ENCODE measurements around the gene HEATR5A. TPM values are rescaled to one million over a fixed set of nuclear protein-coding genes. Genes with fewer than 3 reads are reported as not detected.

The HEATR5A gene
- total RNA-seq, 4 donors from 2014 or later, result 15.3 to 58.4 (median 38.5) TPM

DNA sequence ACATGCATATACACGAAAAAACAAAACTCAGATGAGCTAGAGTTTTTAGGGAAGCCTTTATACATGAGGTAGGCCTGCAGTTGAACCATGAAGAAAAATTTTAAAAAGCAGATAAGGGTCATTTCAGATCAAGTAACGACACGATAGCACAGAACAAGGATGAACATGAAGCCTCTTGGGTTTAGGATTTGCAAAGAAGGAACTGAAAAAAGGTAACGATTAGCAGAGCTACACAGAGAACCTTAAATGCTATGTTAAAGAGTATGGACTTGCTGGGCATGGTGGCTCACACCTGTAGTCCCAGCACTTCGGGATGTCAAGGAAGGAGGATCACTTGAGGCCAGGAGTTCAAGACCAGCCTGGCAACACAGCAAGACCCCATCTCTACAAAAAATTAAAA is 116.7 kb downstream of the HEATR5A start:
- in situ Hi-C loops (cut with MboI; ENCODE audit: low pct_ligation_motif_present in 1 of 4, low pct_unique_long_range_greater_than_20kb in 1 of 4, low sequenced_read_pairs in 3 of 4), result no loop called here
- intact Hi-C loops (cut with DNase I; ENCODE audit: low total_unique reads), result no loop called here
- H3K27me3 ChIP-seq, result no peaks in the 10 kb centered on the region
- no peaks in the 10 kb centered on the region for H3K9me3 ChIP-seq
- H3K4me3 ChIP-seq, result no peak overlapping the region
- 89 to 93% methylated on average over 5 of the region's 5 CpGs for WGBS, 2 donors (ENCODE audit: low coverage in 1 of 2)
- DNase-seq, result no peak
- peaks cover 0 to 4% (median 2%) of the 10 kb centered on the region in 4 donors for H3K4me1 ChIP-seq
- no peak overlapping the region for H3K27ac ChIP-seq
- H3K36me3 ChIP-seq, result peaks cover 0 to 49% (median 16%) of the 10 kb centered on the region in 4 donors
- TF ChIP-seq POLR2AphosphoS5 (IDR thresholded peaks at IDR 0.05) (no peak), EP300 (IDR thresholded peaks at IDR 0.05; ENCODE audit: low read depth) (no peak)

- no peak for TF ChIP-seq EP300 (IDR thresholded peaks at IDR 0.05; ENCODE audit: low read depth)
- H3K4me3 ChIP-seq, result no peak overlapping the region
- no peak for DNase-seq
- intact Hi-C loops (cut with DNase I; ENCODE audit: low total_unique reads) (no loop called here), in situ Hi-C loops (cut with MboI; ENCODE audit: low pct_ligation_motif_present in 1 of 4, low pct_unique_long_range_greater_than_20kb in 1 of 4, low sequenced_read_pairs in 3 of 4) (no loop called here)
- WGBS, 2 donors (ENCODE audit: low coverage in 1 of 2), result 83 to 97% methylated on average over 3 of the region's 3 CpGs
- H3K4me1 ChIP-seq, result no peaks in the 10 kb centered on the region
- H3K27ac ChIP-seq, result no peak overlapping the region
- H3K27me3 ChIP-seq, result no peaks in the 10 kb centered on the region
- H3K9me3 ChIP-seq, result no peaks in the 10 kb centered on the region
- peaks cover 0 to 37% (median 10%) of the 10 kb centered on the region in 4 donors for H3K36me3 ChIP-seq
Observed at GRCh38 chr14:31300883-31301282, 119.5 kb downstream of the HEATR5A start.

DNA sequence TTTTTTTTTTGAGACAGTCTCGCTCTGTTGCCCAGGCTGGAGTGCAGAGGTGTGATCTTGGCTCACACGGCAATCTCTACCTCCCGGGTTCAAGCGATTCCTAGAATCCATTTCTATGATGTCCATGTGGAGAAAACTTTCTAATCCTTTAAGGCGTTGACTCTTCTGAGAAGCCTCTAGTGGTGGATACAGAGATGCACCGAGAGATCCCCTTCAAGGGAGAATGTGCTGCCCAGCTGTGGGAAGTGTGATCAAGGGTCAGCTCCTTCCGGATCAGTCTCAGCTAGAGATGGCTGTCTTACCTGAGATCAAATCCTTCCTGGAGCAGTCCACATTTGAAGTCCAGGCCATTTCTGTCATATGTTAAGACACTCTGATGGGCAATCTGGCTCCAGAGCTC is 120.1 kb downstream of the HEATR5A start:
- DNase-seq, result no peak
- Histone ChIP-seq H3K4me3 (no peak overlapping the region), H3K9me3 (no peaks in the 10 kb centered on the region), H3K36me3 (peaks cover 0 to 33% (median 9%) of the 10 kb centered on the region in 4 donors), H3K27ac (no peak overlapping the region), H3K27me3 (no peaks in the 10 kb centered on the region), H3K4me1 (no peaks in the 10 kb centered on the region)
- in situ Hi-C loops (cut with MboI; ENCODE audit: low pct_ligation_motif_present in 1 of 4, low pct_unique_long_range_greater_than_20kb in 1 of 4, low sequenced_read_pairs in 3 of 4), result no loop called here
- WGBS, 2 donors (ENCODE audit: low coverage in 1 of 2), result 93% methylated on average over 7 of the region's 7 CpGs; no CpG with 5 or more reads in 1 of the 2 donors
- TF ChIP-seq EP300 (IDR thresholded peaks at IDR 0.05; ENCODE audit: low read depth) (no peak), POLR2AphosphoS5 (IDR thresholded peaks at IDR 0.05) (no peak), POLR2A (IDR thresholded peaks at IDR 0.05) (no peak)
- TF ChIP-seq, protein P1, sequence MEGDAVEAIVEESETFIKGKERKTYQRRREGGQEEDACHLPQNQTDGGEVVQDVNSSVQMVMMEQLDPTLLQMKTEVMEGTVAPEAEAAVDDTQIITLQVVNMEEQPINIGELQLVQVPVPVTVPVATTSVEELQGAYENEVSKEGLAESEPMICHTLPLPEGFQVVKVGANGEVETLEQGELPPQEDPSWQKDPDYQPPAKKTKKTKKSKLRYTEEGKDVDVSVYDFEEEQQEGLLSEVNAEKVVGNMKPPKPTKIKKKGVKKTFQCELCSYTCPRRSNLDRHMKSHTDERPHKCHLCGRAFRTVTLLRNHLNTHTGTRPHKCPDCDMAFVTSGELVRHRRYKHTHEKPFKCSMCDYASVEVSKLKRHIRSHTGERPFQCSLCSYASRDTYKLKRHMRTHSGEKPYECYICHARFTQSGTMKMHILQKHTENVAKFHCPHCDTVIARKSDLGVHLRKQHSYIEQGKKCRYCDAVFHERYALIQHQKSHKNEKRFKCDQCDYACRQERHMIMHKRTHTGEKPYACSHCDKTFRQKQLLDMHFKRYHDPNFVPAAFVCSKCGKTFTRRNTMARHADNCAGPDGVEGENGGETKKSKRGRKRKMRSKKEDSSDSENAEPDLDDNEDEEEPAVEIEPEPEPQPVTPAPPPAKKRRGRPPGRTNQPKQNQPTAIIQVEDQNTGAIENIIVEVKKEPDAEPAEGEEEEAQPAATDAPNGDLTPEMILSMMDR (IDR thresholded peaks at IDR 0.05), result no peak
- intact Hi-C loops (cut with DNase I; ENCODE audit: low total_unique reads), result no loop called here

- H3K27me3 ChIP-seq, result no peaks in the 10 kb centered on the region
- peaks cover 0 to 18% (median 2%) of the 10 kb centered on the region in 4 donors for H3K36me3 ChIP-seq
- no peak overlapping the region for H3K27ac ChIP-seq
- H3K4me1 ChIP-seq, result no peaks in the 10 kb centered on the region
- intact Hi-C loops (cut with DNase I; ENCODE audit: low total_unique reads), result no loop called here
- TF ChIP-seq, protein P1 (IDR thresholded peaks at IDR 0.05), result no peak
- TF ChIP-seq EP300 (IDR thresholded peaks at IDR 0.05; ENCODE audit: low read depth), result no peak
- no peak for TF ChIP-seq POLR2AphosphoS5 (IDR thresholded peaks at IDR 0.05)
- TF ChIP-seq POLR2A (IDR thresholded peaks at IDR 0.05), result no peak
- in situ Hi-C loops (cut with MboI; ENCODE audit: low pct_ligation_motif_present in 1 of 4, low pct_unique_long_range_greater_than_20kb in 1 of 4, low sequenced_read_pairs in 3 of 4), result no loop called here
- DNase-seq, result no peak
- H3K4me3 ChIP-seq, result no peak overlapping the region
- no peaks in the 10 kb centered on the region for H3K9me3 ChIP-seq
Observed at GRCh38 chr14:31297701-31298344, 122.5 kb downstream of the HEATR5A start.

DNA sequence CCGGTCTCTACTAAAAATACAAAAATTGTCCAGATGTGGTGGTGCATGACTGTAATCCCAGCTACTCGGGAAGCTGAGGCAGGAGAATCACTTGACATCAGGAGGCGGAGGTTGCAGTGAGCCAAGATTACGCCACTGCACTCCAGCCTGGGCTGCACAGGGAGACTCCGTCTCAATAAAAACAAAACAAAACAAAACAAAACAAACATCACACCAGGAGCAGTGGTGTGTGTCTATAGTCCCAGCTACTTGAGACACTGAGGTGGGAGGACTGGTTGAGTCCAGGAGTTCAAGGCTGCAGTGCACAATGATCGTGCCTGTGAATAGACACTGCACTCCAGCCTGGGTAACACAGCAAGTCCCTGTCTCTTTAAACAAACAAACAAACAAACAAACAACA is 123.2 kb downstream of the HEATR5A start:
- Histone ChIP-seq H3K9me3 (no peaks in the 10 kb centered on the region), H3K36me3 (peaks cover 0 to 18% (median under 1%) of the 10 kb centered on the region in 4 donors), H3K27me3 (no peaks in the 10 kb centered on the region), H3K27ac (no peak overlapping the region), H3K4me1 (no peaks in the 10 kb centered on the region), H3K4me3 (no peak overlapping the region)
- TF ChIP-seq POLR2AphosphoS5 (IDR thresholded peaks at IDR 0.05) (no peak), POLR2A (IDR thresholded peaks at IDR 0.05) (no peak), EP300 (IDR thresholded peaks at IDR 0.05; ENCODE audit: low read depth) (no peak)
- TF ChIP-seq, protein P1 (IDR thresholded peaks at IDR 0.05), result no peak
- in situ Hi-C loops (cut with MboI; ENCODE audit: low pct_ligation_motif_present in 1 of 4, low pct_unique_long_range_greater_than_20kb in 1 of 4, low sequenced_read_pairs in 3 of 4) (no loop called here), intact Hi-C loops (cut with DNase I; ENCODE audit: low total_unique reads) (no loop called here)
- 89 to 90% methylated on average over 2 to 6 of the region's 6 CpGs for WGBS, 2 donors (ENCODE audit: low coverage in 1 of 2)
- no peak for DNase-seq

Data from transverse colon (tissue), 4 donors.